LNCaP clone FGC (cell line): ENCODE data around the gene SDR9C7.
"Not testable (repeated sequence)": the region's sequence is repeated elsewhere in the genome, so short reads cannot be mapped to it uniquely, and the experiment has no call there.

Source experiments
- DNase-seq: peaks from one replicate; pipeline ENCODE4 v3.0.0-alpha.2; 2011; ENCODE audit warnings: low read depth
- H3K4me3 ChIP-seq: 2 replicates; pipeline ENCODE4 v1.5.1; 2011; ENCODE audit warnings: mild to moderate bottlenecking, low read depth, low read length, control low read depth
- CTCF ChIP-seq: IDR thresholded peaks from 2 replicates; pipeline ENCODE4 v1.5.1; 2012; ENCODE audit warnings: mild to moderate bottlenecking; ENCODE audit not compliant: control insufficient read depth, insufficient read depth; ENCODE audit errors: extremely low read depth

SDR9C7 gene

GRCh38 chr12:56922031-56922430, 12.2 kb downstream of the SDR9C7 start:
- H3K4me3 ChIP-seq: no peak overlapping the region
- no peak for TF ChIP-seq CTCF
- no peak for DNase-seq

- DNase-seq: no peak
- TF ChIP-seq CTCF: no peak
Measured at GRCh38 chr12:56921346-56921745, 12.9 kb downstream of the SDR9C7 start.

GRCh38 chr12:56918139-56918538, 16.1 kb downstream of the SDR9C7 start:
- DNase-seq, H3K4me3 ChIP-seq: not testable (repeated sequence)

More at GRCh38 chr12:56921346-56921745, 12.9 kb downstream of the SDR9C7 start:
- no peak overlapping the region for H3K4me3 ChIP-seq

- DNase-seq: no peak
- H3K4me3 ChIP-seq: no peak overlapping the region
- no peak for TF ChIP-seq CTCF
Measured at GRCh38 chr12:56916996-56917333, 17.2 kb downstream of the SDR9C7 start.

- no peak for TF ChIP-seq CTCF
- no peak for DNase-seq
- H3K4me3 ChIP-seq: no peak overlapping the region
Measured at GRCh38 chr12:56916296-56916995, 17.8 kb downstream of the SDR9C7 start.

- DNase-seq: no peak
- TF ChIP-seq CTCF: no peak
- H3K4me3 ChIP-seq: no peak overlapping the region
Measured at GRCh38 chr12:56914724-56915123, 19.5 kb downstream of the SDR9C7 start.

GRCh38 chr12:56914256-56914655, 20.0 kb downstream of the SDR9C7 start:
- no peak overlapping the region for H3K4me3 ChIP-seq
- no peak for DNase-seq
- no peak for TF ChIP-seq CTCF

- DNase-seq, H3K4me3 ChIP-seq: not testable (repeated sequence)
Measured at GRCh38 chr12:56909403-56909802, 24.8 kb downstream of the SDR9C7 start.
